NCI-H2081 treated with DMSO at 0.1 percent for 48 hours (cell line): ENCODE measurements around the gene ARPC1B.
"Not testable (repeated sequence)": the region's sequence is repeated elsewhere in the genome, so short reads cannot be mapped to it uniquely, and the experiment has no call there.

Experiments used
- DNase-seq: peaks from one replicate; lab custom pipeline; 2025; lab: John Stamatoyannopoulos, UW

ARPC1B gene

GRCh38 chr7:99409806-99410205 is 35.3 kb downstream of the ARPC1B start:
- no peak for DNase-seq

DNA sequence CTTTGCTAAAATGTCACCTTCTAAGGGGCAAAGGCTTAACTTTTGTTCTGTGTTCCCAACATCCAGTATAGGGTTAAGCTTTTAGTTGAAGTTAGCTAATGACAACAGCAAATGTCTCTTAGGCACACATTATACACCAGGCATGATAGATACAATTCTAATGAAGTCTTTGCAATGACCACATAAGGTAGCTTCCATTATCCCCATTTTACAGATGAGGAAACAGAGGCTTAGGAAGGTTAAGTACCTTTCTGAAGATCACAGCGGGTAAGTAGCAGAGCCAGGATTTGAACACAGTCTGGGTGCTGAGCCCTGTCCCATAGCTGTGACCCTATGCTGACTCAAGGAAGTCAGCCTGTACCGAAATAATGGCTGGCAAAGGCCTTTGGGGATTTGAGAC is 36.1 kb downstream of the ARPC1B start:
- DNase-seq = no peak

GRCh38 chr7:99415513-99416127 is 41.1 kb downstream of the ARPC1B start:
- DNase-seq = not testable (repeated sequence)

DNA sequence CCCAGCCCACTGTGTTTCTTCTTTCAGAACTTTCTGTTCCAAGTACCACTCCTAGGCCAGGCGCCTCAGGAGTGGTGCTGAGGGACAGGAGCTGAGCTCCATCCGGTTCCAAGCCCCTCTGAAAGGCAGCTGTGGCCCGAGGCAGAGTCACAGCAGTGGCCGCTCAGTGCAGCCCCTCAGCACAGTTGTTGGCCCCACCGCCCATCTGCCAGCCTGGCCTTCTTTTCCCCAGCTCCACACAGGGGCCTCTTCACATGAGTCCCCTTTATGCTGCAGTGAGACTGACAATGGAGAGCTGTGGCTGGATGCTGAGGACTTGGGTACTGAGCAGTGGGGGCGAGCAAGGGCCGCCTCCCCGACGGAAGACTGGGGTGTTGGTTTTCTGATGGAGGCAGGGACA is 43.7 kb downstream of the ARPC1B start:
- DNase-seq = no peak

GRCh38 chr7:99419323-99420021 is 44.9 kb downstream of the ARPC1B start:
- no peak for DNase-seq

GRCh38 chr7:99420213-99420612 is 45.7 kb downstream of the ARPC1B start:
- no peak for DNase-seq

DNA sequence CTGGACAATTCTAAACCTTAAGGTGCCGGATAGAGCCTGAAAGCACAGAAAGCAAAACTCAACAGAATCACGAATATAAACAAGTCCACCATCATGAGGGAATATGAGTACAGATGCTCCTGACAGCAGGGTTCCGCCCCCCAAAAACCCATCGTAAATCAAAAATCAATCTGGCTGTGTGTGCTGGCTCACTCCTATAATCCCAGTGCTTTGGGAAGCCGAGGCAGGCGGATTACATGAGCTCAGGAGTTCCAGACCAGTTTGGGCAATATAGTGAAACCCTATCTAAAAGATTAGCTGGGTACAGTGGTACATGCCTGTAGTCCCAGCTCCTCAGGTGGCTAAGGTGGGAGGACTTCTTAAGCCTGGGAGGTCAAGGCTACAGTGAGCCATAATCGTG is 46.5 kb downstream of the ARPC1B start:
- DNase-seq = no peak

GRCh38 chr7:99422186-99422585 is 47.7 kb downstream of the ARPC1B start:
- DNase-seq = no peak

DNA sequence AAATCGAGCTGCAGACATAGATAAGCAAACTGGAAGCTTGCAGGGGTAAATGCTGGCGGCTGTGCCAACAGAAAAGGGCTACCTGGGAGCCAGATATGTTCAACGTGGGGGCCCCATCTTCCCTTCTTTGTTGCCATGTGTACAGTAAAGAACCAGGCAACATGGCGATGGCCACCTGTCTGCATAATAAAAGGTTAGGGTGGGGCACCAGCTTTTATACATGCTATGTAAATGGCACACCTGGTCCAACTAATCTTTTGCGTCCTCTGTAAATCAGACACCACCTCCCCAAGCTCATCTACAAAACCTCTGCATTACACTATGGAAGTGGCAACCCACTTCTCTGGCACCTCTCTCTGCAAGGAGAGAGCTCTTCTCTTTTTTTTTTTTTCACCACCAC is 48.1 kb downstream of the ARPC1B start:
- peak; percentile 39 for DNase-seq

DNA sequence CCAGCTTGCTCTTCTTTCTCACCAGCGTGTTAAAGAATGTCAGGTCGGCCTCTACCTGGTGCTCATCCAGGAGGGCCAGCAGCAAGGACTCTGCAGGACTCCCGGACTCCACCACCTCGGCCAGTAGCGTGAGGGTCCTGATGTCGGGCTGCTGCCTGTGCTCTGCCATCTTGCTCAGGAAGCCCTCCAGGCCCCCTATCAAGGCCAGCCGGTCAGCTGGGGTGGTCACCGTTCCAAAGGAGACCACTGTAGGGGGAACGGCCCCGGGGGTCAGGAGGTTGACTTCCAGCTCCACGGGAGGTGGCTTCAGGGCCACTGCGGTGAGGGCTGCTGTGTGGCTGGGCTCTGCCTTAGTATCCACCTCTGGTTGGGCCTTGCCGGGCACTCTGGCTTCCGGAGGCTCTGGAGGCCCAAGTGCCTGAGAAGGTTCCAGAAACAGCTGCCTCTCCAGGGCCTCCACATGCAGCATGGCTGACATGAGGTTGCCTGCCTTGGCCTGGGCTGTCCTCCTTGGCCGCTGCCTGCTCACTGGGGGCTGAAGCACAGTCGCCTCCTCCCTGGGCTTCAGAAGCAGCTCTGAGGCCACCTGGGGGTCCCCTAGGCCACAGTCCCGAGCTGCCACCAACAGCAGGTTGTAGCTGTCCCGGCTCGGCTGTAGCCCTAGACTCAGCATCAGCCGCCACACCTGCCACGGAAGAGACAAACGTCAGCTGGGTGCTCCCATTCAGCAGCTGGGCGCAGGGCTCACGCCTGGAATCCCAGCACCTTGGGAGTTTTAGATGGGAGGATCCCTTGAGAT is 50.6 kb downstream of the ARPC1B start:
- no peak for DNase-seq

DNA sequence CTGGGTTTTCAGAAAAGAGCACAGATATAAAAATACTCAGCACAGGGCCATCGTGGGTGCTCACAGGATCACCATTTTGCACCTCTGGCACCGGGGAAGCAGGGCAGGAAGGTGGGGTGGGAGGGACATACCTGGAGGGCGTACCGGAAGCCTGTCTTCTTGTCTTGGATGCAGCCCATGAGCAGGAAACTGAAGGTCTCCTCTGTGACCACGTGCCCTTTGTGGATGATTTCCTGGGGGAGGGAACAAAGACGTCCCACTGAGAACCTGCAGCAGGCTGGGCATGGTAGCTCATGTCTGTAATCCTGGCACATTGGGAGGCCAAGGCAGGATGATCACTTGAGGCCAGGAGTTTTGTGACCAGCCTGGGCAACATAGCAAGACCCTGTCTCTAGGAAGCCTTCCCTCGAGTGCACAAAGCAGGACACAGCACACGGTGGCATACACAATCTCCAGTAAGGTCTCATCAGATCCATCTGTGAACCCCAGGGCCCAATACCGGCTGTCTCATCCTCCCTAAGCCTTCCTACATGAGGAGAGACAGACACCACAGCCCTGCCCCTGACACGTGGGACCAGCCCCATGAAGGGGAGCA is 54.5 kb downstream of the ARPC1B start:
- DNase-seq = no peak

DNA sequence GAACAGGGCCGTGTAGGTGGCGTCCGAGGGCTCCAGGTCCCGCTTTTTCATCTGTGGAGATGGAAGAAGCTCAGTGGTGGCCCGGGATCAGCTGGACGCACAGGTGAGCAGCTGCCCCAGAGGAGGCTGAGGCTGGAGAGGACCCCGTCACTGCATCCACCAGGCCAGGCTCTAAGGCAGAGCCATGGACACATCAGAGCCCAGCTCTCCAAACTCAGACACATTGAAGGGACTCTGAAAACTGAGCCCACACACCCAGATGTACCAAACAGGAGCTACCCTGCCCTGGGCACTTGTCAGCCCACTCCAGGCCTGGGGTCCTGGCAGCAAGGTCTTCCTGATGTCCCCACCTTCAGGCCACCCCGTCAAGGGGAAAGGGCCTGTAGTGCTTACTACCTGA is 55.2 kb downstream of the ARPC1B start:
- no peak for DNase-seq

GRCh38 chr7:99431756-99432540 is 57.4 kb downstream of the ARPC1B start:
- not testable (repeated sequence) for DNase-seq

DNA sequence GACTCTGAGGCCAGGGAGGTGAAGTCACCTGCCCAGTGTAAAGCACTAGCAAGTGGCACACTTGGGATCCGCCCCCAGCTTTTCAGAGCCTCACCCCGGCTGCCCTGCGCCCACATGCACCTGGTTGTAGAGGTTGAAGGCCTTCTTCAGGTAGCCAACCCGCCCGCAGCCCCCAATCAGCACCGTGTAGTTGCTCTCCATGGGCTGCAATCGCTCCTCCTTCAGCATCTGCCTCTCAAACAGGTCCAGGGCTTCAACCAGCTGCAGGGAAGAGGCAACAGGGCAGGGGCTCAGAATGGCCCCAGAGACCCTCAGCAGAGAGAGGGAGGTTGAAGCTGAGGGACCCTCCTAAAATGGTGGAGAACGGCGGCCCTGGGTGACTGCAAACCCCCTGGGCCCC is 58.6 kb downstream of the ARPC1B start:
- no peak for DNase-seq

- no peak for DNase-seq
Observed at GRCh38 chr7:99437946-99438572, 63.5 kb downstream of the ARPC1B start.

DNA sequence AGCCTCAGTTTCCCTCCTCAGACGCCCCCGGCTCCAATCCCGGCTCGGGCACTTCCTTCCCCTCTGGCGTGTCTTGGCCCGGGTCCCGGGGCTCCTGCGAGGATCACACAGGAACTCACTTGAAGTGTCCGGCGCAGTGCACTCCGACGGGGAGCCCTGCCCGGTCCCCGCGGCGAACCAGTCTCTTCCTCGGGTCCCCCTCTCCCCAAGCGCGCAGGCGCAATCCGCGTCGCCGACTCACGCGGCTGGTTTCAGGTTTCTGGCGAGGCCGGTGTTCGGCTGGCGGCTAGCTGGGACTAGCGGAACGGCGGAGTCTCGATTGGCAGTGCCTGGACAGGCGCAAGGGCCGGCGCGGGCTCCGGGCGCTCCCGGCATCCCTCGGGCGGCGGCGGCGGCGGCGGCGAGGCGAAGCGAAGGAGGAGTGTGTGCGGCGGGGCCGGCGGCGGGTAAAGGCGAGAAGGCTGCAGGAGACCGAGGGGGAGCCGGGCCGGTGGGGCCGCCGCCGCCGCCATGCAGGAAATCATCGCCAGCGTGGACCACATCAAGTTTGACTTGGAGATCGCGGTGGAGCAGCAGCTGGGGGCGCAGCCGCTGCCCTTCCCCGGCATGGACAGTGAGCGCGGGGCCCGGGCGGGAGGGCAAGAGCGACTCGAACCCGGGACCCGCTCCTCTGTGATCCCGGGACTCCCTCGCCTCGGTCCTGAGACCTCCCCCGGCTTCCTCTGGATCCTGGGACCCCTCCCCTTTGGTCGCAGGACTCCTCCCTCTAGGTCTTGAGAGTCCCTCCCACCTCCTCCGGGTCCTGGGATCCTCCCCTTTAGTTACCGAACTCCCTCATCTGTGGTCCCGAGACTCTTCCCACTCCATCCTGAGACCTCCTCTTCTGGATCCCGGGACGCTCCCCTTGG is 64.3 kb downstream of the ARPC1B start, which contains the start of the genes CPSF4 and PTCD1:
CPSF4 (plus strand) TSS at position 371 of the 908 bp plus-strand sequence; CDS start at position 511, 140 bp downstream.
PTCD1 (minus strand) TSS at position 226 of the 908 bp plus-strand sequence. CDS start 3,556 bp downstream, outside the sequence.
- DNase-seq = peak; percentile 83

GRCh38 chr7:99440195-99440594 is 65.7 kb downstream of the ARPC1B start:
- no peak for DNase-seq
